SK-N-MC (cell line): ENCODE measurements around the gene FOLH1.
"Not testable (repeated sequence)": the region's sequence is repeated elsewhere in the genome, so short reads cannot be mapped to it uniquely, and the experiment has no call there.

Source experiments
- EZH2 ChIP-seq: fragments of 200-600 bp; sonication (generic); IDR thresholded peaks from one replicate; pipeline ENCODE4 v1.6.1; 2017; ENCODE audit warnings: antibody characterized with exemption
- FOXP2 ChIP-seq: optimal IDR thresholded peaks from 2 replicates; pipeline ENCODE3; 2011; ENCODE audit warnings: mild to moderate bottlenecking, moderate library complexity; ENCODE audit not compliant: insufficient read depth; ENCODE audit errors: extremely low read length, control extremely low read depth
- POLR2AphosphoS5 ChIP-seq: IDR thresholded peaks from 2 replicates; pipeline ENCODE4 v1.6.1; 2012; ENCODE audit warnings: mild to moderate bottlenecking, low read depth, low read length, borderline replicate concordance

GRCh38 chr11:49175378-49175777, 33.0 kb downstream of the FOLH1 start:
- TF ChIP-seq FOXP2, POLR2AphosphoS5, EZH2: not testable (repeated sequence)
